ENCODE measurements around the gene MAP2K6.
"Not testable (repeated sequence)": the region's sequence is repeated elsewhere in the genome, so short reads cannot be mapped to it uniquely, and the experiment has no call there.

MAP2K6 gene

DNA sequence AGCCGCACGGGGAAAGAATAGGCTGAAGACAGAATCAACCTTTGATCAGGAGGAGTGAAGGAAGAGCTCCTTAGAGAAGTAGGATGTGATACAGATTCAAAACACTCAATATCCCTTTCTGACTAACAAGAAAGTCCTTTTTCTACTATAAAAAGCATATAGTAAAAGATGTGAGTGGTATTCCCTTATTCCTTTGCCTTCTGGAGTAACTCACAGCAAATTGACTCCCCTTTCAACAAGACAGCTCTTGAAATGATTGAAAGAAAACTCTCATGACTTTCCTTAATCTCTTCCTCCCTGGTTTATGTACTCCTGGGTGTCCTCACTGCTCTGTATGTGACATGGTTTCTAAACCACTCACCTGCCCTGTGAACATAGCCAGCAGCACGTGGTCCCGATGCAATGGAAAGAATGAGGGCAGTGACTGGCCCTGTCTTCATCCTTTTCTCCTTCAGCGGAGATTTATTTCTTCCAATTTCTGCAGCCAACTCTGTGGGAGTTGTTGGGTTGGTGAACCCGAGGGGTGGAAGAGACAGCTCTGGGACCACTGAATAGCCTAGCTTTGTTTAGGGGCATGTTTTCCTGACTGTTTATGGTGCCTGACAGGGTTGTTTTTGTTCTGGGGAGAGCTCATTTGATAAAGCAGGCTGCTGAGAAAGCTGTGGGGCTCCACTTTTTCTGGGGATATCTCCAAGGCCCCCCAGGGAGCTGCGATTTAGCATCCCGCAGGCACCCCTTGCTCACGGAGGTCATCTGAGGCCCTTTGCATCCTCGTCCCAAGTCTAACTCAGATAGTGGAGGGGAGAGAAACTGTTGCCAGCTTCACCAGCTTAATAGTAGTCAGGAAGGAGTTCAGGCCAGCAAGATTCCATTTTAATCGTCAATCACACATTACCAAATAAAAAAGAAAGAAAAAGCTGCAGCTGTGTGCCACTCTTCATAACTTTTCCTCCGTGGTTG lies 46.7 kb downstream of the MAP2K6 start:
- no peak for DNase-seq

DNA sequence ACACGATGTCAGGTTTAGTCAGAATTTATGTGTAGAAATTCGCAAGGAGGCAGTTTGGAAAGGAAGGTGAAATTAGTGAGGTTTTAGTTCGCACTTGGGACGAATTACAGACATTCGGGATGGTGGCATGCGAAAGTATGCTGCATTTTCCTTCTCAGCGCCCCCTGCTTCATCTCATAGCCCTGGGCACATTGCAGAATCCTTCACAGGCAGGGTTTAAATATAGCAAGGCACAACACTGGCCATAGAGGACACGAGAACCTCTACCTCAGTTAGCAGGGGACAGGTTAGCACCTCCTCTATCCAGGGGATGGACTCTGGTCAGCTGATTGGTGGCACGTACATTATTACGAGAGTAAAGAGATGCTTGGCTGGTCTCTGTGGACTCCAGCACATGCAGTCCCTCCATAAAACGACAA lies 47.5 kb downstream of the MAP2K6 start:
- no peak for DNase-seq

DNA sequence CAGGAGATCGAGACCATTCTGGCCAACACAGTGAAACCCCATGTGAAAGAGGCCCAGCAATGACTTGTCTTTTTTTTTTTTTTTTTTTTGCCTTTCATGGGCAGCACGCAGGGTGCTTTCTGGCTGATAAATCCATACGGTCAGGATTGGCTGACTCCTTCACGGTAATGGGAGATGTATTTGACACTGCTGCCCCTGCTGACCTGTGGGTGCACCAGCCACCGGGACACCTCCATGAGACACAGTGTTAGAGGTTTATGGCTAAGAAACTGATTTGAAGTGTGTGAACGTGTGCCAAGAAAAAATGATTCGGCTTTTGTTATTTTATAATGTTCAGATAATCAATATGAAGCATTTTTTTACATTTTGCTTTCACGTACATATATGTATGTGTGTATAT lies 48.4 kb downstream of the MAP2K6 start:
- no peak for DNase-seq

DNA sequence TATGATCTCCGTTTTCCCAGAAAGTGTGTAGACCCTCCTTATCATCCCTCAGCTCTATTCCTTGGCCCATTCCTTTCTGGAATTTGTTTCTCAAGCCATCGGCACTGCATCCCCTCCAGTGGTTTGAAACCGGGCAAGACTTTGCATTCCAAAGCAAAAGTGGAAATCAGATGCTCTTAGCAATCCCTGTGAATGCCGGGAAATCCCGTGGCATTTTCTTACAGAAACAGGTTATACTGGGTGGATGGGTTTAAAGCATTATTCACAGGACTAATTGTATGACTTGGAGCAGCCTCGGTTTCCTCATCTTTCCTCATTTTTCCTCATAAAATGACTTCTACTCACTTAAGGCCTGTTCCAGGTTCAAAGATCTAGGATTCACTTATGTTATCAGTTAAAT lies 52.0 kb downstream of the MAP2K6 start:
- DNase-seq, result no peak

DNA sequence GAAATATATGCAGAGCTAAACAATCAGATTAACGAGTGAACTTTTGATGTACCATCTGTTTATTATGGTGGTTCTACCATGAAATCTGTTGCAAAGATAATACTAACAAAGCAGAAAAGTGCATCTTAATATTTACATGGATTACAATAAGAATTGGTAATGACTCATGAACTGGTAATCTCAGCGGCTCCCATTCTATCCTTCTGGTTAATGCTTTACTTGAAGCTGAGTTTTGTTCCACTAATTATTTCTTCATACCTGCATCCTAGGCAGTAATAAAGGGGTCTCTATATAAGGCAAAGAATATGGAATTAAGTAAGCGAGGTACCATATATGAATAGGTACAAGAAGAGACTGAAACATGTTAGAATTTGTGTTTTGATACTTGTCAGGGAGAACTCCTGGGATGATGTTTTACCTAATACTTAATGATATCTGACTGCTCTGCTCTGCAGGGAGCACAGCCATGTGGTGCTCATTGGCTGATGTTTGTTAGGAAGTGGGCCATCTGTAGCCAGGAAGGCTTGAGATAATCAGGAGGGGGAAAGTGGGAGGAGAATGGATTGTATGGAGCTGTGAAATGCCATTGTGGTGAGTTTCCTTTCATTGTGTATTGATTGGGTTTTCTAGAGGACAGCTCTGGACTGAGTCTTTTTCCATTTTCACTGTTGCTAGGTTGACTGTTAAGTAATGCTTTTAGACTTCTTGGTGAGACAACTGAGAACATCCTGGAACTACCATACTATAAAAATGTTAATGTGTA lies 52.6 kb downstream of the MAP2K6 start:
- no peak for DNase-seq

DNA sequence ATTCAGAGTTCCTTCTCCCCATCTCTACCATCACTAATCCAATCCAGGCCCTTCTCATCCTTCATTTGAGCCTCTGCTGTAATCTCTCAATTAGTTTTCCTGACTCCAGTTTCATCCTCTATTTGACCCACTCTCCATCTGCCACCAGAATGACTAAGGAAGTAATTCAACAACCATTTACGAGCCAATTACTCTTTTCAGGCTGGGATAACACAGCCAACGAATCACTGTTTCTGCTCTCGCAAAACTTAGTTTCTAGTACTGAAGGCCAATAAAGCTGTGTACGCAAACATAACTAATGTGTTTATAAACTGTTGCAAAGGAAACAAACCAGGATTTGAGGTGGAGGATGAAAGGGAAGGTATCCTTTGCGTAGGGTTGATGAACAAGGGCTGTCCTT lies 53.7 kb downstream of the MAP2K6 start:
- no peak for DNase-seq

DNA sequence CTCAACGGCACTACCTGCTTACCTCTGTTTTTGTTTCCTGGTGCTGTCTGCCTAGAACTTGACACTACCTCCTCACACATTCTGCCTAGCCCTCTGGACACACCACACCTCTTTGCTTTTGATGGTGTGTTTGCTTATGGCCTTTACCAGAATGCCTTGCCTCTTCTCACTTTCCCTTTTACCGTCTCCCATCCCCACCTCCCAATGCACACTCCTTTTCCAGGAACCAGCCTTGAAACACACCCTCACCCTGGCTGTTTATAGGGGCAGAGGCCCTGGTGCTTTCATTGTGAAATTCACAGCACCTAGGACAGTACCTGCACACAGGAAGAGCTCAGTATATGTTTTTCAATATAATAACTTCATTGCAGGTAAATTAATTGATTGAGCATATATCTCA lies 56.2 kb downstream of the MAP2K6 start:
- DNase-seq, result no peak

DNA sequence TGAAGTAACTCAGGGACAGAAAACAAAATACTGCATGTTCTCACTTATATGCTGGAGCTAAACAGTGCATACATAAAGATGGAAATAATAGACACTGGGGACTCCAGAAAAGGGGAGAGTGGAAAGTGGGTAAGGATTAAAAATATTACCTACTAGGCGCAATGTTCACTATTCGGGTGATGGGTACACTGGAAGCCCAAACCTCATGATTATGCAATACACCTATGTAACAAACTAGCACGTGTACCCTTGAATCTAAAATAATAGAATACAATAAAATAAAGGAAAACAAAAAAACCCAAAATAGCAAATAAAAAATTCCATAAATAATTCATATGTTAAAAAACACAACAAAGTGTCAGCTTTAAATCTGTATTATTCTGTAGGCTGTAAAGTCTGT lies 56.9 kb downstream of the MAP2K6 start:
- no peak for DNase-seq

DNA sequence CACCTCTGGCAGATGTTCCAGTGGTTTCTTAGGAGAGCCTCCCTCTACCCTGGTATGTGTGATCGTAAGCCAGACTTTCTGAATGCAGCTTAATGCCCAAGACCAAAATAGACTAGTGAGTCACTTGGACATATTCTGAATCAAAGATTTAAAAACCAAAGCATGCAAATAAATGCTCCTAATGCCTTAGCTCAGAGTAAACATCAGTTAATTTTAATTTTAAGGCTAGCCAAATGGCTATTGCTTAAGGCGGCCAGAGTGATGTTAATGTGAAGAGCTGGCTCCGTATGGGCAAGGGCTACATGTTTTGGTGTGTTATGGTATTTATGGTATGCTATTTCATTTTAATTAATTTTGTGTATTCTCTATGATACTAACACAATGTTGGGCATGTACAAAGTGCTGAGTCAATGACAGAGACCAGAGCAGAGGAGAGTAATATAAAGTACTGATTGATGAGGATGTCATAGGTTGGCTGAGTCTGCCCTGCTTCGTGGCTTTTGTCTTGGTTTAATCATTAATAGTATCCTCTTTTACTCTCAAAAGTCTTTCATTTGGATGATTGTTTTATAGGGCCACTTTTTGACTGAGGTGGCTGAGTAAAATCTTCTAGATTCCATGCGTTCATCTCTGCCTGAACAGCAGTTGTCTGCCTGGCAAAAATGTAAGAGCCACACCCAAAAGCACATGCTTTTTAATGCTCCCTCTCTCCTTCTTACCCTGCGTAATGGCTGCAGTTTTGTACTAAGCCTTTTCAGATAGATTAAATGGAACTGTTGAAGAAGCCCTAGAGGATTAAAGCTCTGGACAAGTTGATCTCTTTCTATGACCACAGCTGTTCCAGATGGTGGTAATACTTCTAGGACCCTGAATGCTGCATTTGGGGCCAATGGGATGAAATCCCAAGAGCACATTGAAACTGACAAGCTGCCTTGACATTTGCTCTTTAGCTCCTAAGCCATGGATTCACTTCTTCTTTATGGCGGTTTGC lies 59.6 kb downstream of the MAP2K6 start:
- no peak for DNase-seq

DNA sequence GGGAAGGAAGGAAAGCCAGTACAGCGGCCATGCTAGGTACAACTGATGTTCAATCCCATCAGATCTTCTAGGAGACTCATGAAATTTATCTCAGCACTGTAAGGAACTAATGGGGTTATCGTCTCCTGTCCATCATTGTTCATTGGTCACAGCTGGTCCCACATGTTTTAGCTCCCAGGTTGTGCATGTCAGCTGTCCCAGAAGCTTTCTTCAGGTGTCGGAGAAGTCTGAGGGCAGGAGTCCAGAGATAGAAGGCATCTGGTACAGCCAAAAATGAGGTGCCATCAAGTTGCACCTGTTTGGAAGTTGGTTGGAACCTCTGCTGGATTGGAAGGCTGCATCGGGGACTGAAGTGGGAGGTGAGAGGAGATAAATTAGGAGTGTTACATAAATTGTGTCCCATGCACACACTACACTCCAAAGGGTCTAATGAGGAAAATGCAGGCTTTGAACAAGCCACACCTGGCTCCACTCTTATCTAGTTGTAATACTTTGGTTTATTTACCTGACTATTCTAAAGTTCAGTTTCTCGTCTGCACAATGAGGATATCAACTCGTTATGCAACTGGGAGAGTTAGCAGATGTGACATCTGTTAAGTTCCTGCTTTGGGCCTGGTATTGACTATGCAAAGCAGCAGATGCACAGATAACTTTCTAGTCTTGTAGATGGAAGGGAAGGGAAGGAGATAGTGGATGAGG lies 62.9 kb downstream of the MAP2K6 start:
- no peak for DNase-seq

DNA sequence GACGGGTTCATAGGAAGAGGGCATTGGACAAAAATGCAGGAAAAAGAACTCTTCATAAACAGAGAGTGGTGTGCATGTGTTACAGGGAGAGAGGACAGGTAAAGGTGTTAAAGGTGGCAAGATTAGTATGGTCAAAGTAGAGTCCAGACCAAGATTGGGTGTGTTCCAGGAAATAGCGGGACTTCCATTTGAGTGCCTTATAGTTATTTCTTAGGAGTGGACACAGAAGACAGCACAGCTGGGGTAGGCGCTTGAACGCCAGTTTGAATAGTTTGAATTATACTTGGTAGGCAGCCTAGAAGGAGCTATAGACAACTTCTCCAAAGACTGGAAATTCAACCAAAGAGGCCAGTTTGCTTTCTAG lies 63.4 kb downstream of the MAP2K6 start:
- no peak for DNase-seq

DNA sequence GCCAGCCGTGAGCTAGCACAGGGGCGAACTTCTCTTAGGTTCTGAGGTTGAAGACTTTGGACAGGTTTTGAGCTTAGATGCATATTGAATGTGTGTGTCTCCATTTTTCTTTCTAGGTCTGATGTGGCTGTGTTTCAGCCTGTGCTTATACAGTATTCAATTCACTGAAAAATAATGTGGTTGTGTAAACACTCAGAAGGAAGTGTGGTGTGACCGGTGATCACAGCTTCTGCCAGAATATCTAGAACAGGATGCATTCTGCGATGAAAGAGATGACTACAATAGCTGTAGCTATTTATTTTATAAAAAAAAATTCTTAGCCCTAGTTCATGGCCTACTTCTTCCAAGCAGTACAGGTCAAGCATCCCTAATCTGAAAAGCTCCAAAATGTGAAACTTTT lies 64.4 kb downstream of the MAP2K6 start:
- DNase-seq, result no peak

DNA sequence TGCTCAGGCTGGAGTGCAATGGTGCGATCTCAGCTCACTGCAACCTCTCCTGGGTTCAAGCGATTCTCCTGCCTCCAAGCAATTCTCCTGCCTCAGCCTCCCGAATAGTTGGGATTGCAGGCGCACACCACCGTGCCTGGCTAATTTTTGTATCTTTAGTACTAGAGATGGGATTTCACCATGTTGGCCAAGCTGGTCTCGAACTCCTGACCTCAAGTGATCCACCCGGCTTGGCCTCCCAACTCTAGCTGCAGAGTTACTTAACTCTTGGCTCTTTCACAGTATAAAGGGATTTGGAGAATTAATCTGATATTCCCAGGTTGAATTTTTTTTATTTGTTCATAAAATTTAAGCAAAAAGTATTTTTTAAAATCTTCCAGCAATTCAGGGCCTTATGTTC lies 65.3 kb downstream of the MAP2K6 start:
- not testable (repeated sequence) for DNase-seq

DNA sequence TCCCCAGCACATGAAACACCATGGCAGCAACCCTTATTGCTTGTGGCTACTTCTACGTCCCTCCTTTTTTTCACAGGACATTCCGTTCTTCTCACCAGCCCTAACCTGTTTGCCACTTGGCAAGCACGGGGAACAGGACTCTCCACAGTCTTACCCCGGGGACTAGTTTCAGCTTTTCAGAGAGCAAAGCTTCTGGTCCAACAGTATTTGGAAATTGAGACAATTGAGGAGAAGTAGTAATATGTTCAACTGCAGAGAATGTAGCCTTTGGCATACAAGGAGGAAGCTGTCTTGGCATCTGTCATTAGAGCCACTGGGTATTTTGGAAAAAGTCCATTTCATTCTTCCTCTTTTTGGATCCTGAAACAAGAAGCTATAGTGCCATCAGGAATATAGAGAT lies 65.7 kb downstream of the MAP2K6 start:
- peak; percentile 40 for DNase-seq

DNA sequence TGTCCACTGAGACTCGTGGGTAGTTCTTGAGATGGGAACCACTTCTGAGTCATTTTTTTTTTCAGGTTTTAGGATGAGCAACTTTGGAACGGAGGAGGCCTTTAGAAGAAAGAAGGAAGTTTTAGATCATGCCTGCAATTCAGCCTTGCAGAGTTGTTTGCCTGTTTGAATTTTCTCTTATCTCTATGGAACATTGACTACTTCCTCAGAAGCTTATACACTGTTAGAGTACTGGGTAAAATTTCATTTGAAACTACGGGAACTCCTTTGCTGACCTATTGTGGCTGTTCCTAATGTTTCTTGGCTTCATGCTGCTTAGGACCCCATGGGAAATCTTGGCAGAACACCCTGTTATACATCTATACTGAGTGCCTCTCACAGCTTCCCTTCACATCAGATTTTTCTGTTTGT lies 70.8 kb downstream of the MAP2K6 start:
- no peak for DNase-seq

DNA sequence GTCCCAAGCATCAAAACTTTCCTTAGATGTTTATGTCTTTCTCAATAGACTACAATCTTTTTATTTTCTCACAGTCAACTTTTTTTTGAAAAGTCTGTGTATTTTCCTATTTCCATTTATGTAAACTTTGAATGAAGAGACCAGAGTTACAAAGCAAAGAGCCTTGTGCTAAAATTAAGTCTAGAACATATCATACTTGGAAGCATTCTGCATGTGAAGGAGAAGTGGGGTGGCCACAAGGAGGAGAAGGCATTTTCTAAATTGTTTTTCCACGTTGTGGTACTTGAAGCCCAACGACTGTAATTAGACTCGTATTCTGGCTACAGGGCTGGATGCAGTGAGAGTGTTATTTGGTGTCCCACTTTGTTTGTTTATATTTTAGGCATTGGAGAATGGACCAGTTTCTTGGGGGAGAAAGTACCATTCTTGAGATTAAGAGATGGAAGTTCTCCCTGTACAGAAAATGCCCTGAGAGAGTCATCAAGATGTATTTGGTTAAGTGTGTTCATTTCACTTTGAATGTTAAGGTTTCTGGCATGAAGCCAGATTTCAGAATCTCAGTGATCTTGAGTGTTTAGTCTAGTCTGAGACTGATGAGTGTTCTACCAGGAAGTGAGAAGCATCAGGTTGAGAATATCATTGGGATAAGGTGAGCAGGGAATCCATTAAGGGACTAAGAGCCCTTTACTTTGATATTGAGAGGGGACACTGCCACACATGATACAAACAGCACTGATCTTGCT lies 71.6 kb downstream of the MAP2K6 start:
- DNase-seq, result peak; percentile 16

DNA sequence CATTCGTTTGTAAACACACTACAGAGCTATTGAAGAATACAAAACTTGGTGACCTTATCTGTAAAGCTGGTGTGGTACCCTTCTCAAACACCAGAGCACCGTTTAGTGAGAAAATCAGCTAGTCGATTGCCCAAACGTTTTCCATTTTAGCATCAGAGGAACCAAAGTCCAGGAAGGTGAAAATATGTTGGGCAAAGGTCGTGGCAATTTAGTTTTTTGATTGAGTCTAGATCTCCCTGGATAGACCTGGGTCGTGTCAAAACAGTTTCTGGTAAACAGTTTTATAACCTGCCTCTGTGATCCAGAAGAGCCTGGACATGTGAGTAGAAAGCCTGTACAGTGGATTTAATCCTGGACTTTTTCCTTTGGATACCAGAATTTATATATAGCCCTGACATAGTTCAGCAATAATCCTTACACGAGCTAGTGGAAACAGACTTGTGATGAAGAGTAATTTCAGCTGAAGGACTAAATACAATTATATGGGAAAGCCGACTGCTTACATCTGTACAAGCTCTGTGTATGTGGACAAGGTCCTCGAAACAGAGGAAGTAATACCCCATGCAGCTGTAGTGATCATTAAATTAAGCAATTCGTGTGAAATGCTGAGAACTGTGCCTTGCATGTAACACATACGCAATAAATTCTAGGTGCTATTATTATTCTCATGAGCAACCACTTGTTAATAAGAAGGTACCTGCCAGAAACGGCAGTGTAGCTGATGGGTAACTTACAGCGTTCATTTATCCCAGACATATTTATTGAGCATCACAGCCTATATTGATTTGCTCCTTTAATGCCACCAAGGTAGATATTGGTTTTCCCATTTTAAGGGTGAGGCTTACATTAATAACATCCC lies 72.5 kb downstream of the MAP2K6 start:
- no peak for DNase-seq

DNA sequence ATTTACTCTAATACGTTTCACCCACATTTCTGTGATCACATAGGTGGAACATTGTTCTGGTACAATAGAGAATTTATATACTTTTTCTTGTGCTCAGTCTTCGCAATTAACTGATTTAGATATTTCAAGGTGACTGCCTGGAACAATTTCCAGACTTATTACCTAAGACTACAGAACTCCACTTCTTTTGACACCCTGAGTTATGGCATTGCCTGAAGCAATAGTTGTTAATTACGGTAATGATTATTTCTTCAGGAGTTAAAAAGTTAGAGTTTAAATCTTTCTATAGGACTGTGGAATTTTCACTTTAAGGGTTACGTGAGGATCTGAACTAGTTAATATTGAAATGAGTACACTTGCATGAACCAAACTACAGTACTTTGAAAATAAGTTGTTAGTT lies 74.8 kb downstream of the MAP2K6 start:
- no peak for DNase-seq

DNA sequence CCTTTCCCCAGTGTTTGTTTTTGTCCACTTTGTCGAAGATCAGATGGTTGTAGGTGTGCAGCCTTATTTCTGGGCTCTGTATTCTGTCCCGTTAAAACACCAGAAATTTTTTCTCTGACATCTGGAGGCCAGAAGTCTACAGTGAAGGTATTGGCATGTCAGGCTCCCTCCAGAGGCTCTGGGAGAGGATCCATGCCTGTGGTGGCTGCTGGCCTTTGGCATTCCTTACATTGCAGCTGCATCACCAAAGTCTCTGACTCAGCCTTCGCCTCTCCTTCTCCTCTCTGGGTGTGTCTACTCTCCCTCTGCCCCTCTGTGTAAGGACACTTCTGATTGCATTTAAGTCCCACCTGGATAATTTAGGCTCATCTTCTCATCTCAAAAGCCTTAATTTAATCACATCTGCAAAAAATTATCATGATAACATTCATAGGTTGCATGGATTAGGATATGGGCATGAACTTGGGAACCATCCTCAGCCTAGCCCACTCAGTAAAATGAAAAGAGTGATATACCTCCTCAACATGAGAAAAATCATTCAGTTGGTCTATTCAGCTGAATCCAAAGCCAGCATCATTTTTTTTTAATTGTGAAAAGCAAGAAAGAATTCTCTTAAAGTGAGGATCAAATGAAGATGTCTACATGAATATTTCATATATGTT lies 78.0 kb downstream of the MAP2K6 start:
- DNase-seq, result no peak

DNA sequence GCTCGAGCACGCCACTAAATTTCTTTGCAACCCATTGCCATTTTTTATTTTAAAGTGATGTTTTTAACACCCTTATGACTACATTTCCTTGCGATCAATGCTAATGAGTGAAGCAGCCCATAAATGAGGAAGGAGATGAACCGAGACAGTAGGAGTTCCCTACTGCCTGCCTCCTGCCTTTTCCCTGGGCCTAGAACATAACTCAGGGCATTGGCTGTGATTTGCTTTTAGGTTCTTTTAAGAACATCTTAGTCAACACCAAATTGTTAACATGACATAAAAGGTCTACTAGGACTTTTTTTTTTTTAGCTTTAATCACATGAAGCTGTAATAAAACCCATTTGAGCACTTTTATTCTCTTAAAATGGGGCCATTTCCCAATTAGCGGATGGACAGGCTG lies 81.3 kb downstream of the MAP2K6 start:
- no peak for DNase-seq
